SU-DHL-6 (cell line): ENCODE data around the gene PTS.

ENCODE experiments used
- H2AFZ ChIP-seq: fragments of 200-600 bp; sonication (generic); 2 replicates; pipeline ENCODE4 v1.6.1; 2014; ENCODE audit warnings: low read depth, mild to moderate bottlenecking, moderate library complexity, mixed read lengths, antibody characterized with exemption, low read length; ENCODE audit not compliant: severe bottlenecking
- H3F3A ChIP-seq: fragments of 200-600 bp; shearing (Covaris generic); 2 replicates; pipeline ENCODE4 v1.6.0; 2016; ENCODE audit warnings: antibody characterized with exemption, mild to moderate bottlenecking; ENCODE audit not compliant: insufficient read depth
- H3K27ac ChIP-seq: fragments of 200-600 bp; sonication (generic); 2 replicates; pipeline ENCODE4 v1.5.1; 2016; ENCODE audit warnings: low read depth, mild to moderate bottlenecking, low read length, moderate library complexity, mixed read lengths
- H3K27me3 ChIP-seq: fragments of 200-600 bp; sonication (generic), shearing (Covaris generic); 2 replicates; pipeline ENCODE4 v1.6.0; 2014; ENCODE audit warnings: mild to moderate bottlenecking, low read length
- H3K36me3 ChIP-seq: fragments of 200-600 bp; sonication (generic); 2 replicates; pipeline ENCODE4 v1.6.1; 2014; ENCODE audit warnings: mild to moderate bottlenecking, low read length, mixed read lengths
- H3K4me2 ChIP-seq: fragments of 300-600, 200-600 bp; shearing (Covaris generic), sonication (generic); 2 replicates; pipeline ENCODE4 v1.6.0; 2014; ENCODE audit warnings: low read length, low read depth, mild to moderate bottlenecking; ENCODE audit not compliant: poor library complexity, severe bottlenecking
- H3K4me3 ChIP-seq: fragments of 200-600 bp; sonication (generic); 2 replicates; pipeline ENCODE4 v1.5.1; 2014; ENCODE audit warnings: antibody characterized with exemption, low read length, mild to moderate bottlenecking, mixed read lengths; ENCODE audit not compliant: insufficient read depth, poor library complexity, severe bottlenecking
- H3K79me2 ChIP-seq: fragments of 200-600 bp; sonication (generic); 2 replicates; pipeline ENCODE4 v1.6.1; 2014; ENCODE audit warnings: mild to moderate bottlenecking, low read length, moderate library complexity; ENCODE audit not compliant: insufficient read depth
- H3K9ac ChIP-seq: fragments of 200-600 bp; sonication (generic); 2 replicates; pipeline ENCODE4 v1.7.0; 2014; ENCODE audit warnings: mild to moderate bottlenecking, low read length
- H3K9me2 ChIP-seq: fragments of 200-600 bp; sonication (generic); replicated peaks from 2 replicates; pipeline ENCODE4 v1.6.1; 2014; ENCODE audit warnings: low read length; ENCODE audit not compliant: insufficient read depth
- H3K9me3 ChIP-seq: fragments of 200-600 bp; sonication (generic); 2 replicates; pipeline ENCODE4 v1.6.1; 2014; ENCODE audit warnings: low read length, mixed read lengths; ENCODE audit not compliant: insufficient read depth
- H4K20me1 ChIP-seq: fragments of 200-600 bp; sonication (generic); 2 replicates; pipeline ENCODE4 v1.6.1; 2014; ENCODE audit warnings: low read depth, mild to moderate bottlenecking, antibody characterized with exemption, low read length, moderate library complexity, mixed read lengths
- CTCF ChIP-seq: fragments of 200-600 bp; sonication (generic); IDR thresholded peaks from one replicate; pipeline ENCODE4 v1.5.1; 2017; ENCODE audit warnings: antibody characterized with exemption, mild to moderate bottlenecking, low read length, moderate library complexity; ENCODE audit not compliant: insufficient read depth, poor library complexity, severe bottlenecking
- EZH2phosphoT487 ChIP-seq: fragments of 200-600 bp; sonication (generic), shearing (Covaris generic); conservative IDR thresholded peaks from 2 replicates; pipeline ENCODE4 v1.6.1; 2018; ENCODE audit warnings: mild to moderate bottlenecking, antibody characterized with exemption, low read length, moderate library complexity, mixed read lengths

The PTS gene

DNA sequence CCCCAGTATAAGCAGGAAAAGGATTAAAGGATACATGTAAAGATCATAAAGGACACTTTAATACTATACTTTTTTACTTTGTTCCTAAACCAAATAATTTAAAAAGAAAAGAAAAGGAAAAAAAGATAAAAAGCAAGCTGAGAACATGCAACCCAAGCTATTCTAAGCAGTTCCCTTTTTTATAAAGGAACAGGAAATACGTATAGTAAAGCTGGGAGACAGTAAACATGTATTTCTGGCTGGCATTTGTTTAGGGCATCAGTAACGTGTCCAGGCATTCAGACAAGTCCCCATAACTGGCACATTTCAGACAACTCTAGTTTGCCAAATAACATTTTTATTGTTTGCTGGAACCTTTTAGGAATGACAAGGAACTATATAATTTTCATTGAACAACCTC is 26.0 kb upstream of the PTS start:
- H3K9ac ChIP-seq = no peak overlapping the region
- no peak overlapping the region for H2AFZ ChIP-seq
- no peaks in the 10 kb centered on the region for H4K20me1 ChIP-seq
- TF ChIP-seq EZH2phosphoT487 (no peak), CTCF (no peak)
- no peaks in the 10 kb centered on the region for H3F3A ChIP-seq
- no peak overlapping the region for H3K4me3 ChIP-seq
- no peaks in the 10 kb centered on the region for H3K9me2 ChIP-seq
- no peaks in the 10 kb centered on the region for H3K27me3 ChIP-seq
- no peak overlapping the region for H3K27ac ChIP-seq
- no peaks in the 10 kb centered on the region for H3K9me3 ChIP-seq
- no peaks in the 10 kb centered on the region for H3K79me2 ChIP-seq
- H3K36me3 ChIP-seq = no peaks in the 10 kb centered on the region
- H3K4me2 ChIP-seq = no peak overlapping the region

DNA sequence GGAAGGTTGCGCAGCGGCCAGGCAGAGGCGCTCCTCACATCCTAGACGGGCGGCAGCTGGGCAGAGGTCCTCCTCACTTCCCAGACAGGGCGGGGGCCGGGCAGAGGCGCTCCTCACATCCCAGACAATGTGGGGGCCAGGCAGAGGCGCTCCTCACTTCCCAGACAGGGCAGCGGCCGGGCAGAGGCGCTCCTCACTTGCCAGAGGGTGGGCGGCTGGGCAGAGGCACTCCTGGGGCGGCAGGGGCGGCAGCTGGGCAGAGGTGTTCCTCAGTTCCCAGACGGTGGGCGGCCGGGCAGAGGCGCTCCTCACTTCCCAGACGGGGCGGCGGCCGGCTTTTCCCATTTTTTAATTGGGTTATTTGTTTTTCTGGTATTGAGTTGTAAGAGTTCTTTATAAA is 20.2 kb upstream of the PTS start:
- no peaks in the 10 kb centered on the region for H3K9me3 ChIP-seq
- no peak for TF ChIP-seq EZH2phosphoT487
- no peak for TF ChIP-seq CTCF
- H3F3A ChIP-seq = no peaks in the 10 kb centered on the region

DNA sequence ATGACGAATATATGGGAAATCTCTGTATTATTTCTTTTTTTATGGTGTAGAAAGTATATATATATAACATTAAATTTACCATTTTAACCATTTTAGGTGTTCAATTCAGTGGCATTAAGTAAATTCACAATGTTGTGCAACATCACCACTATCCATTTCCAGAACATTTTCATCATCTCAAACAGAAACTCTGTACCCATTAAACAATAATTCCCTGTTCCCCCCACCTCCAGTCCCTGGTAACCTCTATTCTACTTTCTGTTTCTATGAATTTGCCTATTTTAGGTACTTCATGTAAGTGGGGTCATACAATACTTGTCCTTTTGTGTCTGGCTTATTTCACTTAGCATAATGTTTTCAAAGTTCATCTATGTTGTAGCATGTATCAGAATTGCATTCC is 15.3 kb upstream of the PTS start:
- no peaks in the 10 kb centered on the region for H4K20me1 ChIP-seq
- no peak overlapping the region for H2AFZ ChIP-seq
- no peak overlapping the region for H3K9ac ChIP-seq
- H3K4me2 ChIP-seq = no peak overlapping the region
- no peaks in the 10 kb centered on the region for H3F3A ChIP-seq
- H3K27me3 ChIP-seq = no peaks in the 10 kb centered on the region
- H3K79me2 ChIP-seq = no peaks in the 10 kb centered on the region
- no peak overlapping the region for H3K27ac ChIP-seq
- H3K9me3 ChIP-seq = no peaks in the 10 kb centered on the region
- H3K9me2 ChIP-seq = no peaks in the 10 kb centered on the region
- H3K36me3 ChIP-seq = no peaks in the 10 kb centered on the region
- no peak overlapping the region for H3K4me3 ChIP-seq
- TF ChIP-seq CTCF (no peak), EZH2phosphoT487 (no peak)

More for the DNA sequence above, 20.2 kb upstream of the PTS start:
- Histone ChIP-seq H3K36me3 (no peaks in the 10 kb centered on the region), H3K4me3 (no peak overlapping the region), H3K27me3 (no peaks in the 10 kb centered on the region), H3K79me2 (no peaks in the 10 kb centered on the region), H3K9ac (no peak overlapping the region), H3K4me2 (no peak overlapping the region), H3K27ac (no peak overlapping the region), H4K20me1 (no peaks in the 10 kb centered on the region), H3K9me2 (no peaks in the 10 kb centered on the region), H2AFZ (no peak overlapping the region)

GRCh38 chr11:112211536-112211935 is 14.7 kb upstream of the PTS start:
- Histone ChIP-seq H3K9me3 (no peaks in the 10 kb centered on the region), H3K36me3 (no peaks in the 10 kb centered on the region), H3K4me2 (no peak overlapping the region), H3K79me2 (no peaks in the 10 kb centered on the region), H3K27ac (no peak overlapping the region), H3K4me3 (no peak overlapping the region), H4K20me1 (no peaks in the 10 kb centered on the region), H3K9me2 (no peaks in the 10 kb centered on the region), H3K27me3 (no peaks in the 10 kb centered on the region), H3K9ac (no peak overlapping the region), H2AFZ (no peak overlapping the region), H3F3A (no peaks in the 10 kb centered on the region)
- TF ChIP-seq EZH2phosphoT487 = no peak
- no peak for TF ChIP-seq CTCF
